A204.1 (cell line): ENCODE data around the gene RAD51B.

Source experiments
- FAIRE-seq: peaks from 2 replicates; lab custom pipeline; 2012; peaks lifted over from hg19 to GRCh38; lab: Jason Lieb, UNC

RAD51B gene

DNA sequence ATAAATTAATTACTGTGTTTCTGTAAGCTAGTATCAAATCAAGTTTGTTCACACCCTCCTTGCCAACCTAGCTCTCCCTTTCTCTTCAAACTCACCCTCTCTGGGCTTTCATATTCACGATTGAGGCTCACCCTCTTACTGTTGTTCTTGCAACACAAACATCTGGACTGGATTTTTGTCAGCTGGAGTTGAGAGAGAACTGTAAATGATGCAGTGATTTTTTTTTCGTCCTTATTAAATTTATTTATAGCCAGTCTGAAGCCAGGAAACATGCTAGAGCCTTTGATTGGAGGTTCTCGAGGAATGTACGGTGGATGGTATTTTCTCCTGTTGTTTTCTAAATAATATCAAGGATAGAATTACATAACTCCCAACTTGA lies 488.2 kb downstream of the RAD51B start:
- FAIRE-seq = no peak

DNA sequence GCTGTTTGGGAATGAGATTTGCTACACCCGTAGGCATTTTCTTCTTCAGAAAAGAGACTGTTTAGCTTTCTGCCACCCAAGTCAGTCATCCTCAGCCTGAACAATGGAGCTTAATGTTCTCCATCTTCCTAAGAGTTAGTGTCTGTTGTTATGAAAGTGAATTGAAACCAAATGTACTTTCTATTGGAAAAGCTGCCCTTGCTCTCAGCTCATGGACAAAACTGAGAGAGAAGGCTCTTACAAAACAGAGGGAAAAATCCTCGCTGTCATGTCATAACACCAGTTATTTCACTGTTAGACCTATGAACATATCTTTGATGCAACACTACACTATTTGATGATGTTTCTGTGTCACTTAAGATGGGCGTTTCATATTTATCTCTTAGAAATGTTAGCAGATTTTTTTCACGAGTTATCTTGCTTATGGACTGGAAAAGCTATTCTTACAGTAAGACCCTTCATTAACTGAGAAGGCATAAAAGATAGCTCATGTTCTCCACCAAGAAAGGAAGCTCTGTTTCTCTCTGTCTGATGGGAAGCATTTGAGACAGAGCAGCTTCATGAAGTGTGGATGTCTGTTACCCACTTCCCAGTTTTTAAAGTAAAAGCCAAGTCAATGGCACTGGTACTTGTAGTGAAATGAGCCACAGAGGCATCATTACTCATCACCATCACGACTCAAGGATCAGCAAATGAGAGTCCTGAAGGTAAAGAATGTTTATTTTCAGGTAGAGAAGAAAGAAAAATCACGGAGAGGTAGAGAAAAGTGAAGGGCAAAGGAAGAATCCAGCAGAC lies 489.3 kb downstream of the RAD51B start:
- FAIRE-seq = no peak

DNA sequence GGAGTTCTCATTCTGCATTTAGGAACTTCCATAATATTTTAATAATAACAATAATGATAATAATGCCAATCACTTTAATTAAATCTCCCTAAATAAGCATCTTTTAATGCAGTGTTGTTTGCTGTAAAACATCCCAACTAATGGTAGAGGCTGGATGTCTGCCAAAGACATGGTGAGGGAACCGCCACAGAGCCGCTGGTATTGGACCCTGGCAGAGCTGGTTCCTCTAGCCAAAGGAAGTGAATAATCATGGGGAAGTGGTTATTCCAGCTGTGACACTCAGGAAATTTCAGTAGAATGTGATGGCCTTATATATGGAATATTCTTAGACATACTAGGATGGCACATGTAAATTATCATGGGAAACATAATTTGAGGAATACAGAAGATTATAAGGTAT lies 490.0 kb downstream of the RAD51B start:
- FAIRE-seq = no peak

DNA sequence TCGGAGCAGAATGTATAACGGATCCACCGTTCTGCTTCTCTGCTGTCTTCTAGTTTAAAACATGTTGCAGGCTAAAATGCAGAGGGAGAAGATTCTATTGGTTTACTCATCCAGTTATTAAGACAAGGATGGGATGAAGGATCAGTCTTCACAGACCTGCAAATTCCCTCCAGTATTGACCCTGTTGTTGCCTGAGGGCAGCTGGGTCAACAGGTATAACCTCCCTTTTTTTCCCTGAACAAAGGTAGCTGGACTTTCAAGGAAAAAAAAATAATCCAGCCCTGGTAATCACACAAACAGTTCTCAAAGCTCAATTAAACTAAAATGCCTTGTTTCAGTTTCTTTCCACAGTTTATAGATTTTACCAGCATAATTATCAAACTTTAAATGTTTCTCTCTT lies 492.7 kb downstream of the RAD51B start:
- FAIRE-seq = no peak

DNA sequence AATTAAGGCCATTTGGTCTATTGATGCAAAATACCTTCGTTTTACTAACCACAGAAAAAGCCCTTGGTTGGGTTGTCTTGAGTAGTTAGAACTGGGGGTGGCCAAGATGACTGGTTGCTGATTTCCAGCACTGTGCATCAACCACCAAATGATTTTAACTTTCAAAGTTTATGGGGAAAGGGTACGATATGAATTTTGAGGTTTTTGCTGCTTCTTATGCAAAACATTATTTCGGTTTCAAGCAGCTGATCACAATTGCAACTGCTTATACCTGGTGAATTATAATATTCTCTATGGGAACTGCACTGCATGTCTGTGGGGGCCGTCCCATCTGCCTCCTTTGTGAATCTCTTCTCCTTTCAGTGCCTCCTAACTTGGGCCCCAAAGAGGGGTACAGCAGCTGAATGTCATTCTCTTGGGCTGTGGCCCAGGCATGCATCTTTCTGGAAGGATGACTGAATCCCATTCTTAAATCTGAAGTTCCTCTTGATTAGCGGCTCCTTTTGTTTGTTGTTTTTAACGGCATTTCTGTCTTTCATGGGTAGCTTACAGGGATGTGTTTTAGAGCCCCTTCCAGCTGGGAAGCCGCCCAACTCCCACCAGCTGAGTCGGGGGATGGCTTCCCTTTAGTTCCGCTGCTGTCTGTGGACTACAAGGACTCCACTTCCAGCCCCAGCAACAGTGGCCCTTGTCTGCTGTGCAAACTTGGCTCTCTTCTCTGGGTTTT lies 493.5 kb downstream of the RAD51B start:
- FAIRE-seq = no peak

DNA sequence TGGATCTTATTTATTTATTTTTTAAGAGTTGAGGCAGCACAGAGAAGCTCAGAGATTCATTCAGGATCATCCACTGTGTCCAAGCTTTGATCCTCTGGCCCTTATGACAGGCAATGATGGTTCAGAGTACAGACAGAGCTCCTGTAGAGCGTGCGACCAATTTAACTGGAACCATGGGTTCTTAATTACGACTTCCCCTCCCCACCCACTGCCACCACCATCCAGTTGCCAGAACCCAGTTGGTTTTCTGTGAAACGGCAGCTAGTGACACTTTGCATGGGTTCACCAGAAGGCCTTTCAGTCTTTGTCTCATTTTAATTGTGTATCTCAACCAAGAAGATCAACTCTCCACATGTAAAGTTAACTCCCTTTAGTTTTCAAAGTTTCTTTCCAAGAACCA lies 495.1 kb downstream of the RAD51B start:
- no peak for FAIRE-seq

DNA sequence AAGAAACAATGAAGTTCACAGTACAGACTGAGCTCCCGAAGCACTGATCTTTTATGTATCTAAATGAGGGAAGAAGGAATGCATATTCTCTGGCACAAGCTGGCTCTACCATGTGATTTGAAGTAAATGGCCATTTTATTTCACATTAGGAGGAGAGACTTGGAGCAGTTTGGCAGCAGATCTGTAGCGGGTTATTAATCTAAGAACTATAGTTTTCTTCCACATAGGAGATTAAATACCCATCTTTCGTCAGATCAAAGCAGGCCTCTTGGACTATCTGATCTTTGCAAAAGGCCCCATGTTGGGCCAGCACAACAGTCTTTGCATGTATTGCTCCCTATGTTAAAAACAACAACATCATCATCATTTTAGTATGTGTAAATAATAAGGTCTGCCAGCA lies 495.5 kb downstream of the RAD51B start:
- FAIRE-seq = no peak

DNA sequence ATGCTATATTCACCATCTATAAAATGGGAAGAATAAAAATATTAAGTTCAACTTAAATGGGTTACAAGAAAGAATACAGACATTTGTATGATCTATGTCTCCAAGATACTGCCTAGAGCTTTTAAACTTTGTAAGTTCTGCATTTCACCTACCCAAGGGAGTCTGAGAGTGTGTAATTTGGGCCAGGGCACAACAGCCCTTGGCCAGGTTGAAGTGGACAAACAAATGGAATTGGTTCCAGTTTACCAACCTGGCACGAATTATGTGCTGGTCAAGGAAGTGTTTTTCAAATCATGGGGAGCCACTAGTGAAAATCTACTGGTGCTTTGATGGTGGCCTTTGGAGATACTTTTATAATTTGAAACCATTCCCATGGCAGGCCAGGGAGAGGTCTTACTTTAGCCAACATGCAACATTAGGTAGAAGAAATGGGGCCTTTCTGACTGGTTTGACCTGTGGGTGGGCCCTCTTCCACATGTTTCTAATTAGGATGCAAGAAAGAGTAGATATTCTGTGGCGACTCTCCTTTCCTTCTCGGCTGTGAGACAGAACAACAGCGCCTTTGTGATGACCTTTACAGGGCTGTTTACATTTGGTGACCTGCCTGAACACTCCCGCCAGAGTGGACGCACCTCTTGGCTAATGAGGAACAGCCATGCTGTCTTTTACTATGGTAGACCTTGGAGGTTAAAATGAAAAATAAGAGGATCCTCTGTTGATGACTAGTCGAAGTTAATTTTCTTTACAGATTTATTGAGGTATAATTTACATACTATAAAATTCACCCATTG lies 496.7 kb downstream of the RAD51B start:
- FAIRE-seq = no peak

DNA sequence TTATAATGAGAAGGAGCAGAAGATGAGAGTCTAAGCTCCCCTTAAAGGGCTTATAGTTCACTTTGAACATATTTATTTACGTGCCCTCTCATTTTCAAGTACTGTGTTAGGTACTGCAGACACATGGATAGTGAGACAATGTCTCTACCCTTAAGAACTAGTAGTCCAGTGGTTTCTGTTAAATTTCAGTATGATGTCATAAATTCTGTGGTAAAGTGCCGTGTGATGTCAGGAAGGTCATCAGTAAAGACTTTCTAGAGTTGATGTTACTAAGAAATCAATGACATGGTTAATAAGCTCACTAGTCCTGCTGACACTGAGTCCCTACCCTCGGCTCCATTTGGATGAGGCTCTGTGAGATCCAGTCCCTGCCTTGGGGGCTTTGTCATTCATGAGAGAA lies 497.7 kb downstream of the RAD51B start:
- no peak for FAIRE-seq

DNA sequence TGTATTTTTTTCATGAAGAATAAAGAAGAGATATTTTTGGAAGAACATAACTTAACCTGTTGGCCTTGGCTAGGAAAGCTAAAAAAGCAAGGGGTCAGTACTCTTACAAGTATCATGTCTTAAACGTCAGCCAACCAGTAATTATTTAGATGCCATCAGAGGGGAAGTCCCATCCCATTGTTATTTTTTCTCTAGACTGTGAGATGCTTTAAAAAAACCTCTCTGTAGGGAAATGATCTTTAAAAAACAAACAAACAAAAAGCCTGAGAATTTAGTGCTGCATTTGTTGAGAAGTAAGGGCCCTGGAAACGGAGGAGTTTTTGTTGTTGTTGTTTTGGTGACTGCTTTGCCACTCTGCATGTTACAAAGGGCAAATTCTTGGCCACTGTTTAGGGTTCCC lies 499.2 kb downstream of the RAD51B start:
- FAIRE-seq = no peak

DNA sequence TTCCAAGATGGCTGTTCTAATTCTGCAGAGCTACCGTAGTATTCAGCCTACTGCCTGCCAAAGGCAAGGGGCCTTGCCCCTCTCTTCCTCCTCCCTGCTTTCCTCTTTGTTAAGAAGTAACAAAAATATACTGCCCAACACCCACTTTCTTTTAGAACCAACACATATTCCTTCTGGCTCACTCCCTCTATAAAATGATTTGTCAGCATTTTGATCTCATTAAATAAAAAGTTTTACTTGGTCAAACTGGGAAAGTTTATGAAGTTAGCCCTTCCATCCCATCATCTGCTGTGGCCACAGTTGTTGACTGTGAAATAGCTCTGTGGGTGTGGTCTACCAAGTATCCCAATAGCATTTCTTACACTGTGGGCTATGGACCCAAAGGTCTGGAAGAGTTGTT lies 500.9 kb downstream of the RAD51B start:
- FAIRE-seq = no peak

DNA sequence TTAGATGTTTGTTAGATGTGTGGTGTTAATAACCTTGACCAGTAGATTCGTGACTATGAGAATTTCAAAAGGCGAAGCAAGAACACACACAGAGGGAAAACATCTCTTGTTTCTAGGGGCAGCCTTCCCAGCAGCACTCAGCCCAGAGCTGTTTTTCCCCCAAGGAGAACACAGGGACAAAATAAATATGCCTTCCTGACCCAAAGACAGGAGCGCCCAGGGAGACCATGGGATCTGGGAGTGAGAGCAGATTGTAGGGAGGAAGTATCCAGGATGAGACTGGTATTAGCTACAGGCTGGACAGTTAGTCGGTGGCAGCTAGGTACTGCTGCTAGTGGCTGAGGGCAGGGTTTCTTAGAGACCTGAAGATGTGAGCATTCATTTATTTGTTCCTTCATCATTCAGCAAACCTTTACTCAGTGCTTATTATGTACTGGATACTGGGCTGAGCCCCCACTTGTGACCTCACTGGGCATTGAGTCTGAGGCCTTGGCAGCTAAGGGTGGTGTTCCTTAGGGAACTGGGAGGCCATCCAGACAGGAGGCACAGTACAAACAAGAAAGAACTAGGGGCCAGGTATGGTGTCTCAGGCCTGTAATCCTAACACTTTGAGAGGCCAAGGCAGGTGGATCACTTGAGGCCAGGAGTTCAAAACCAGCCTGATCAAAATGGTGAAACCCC lies 503.5 kb downstream of the RAD51B start:
- FAIRE-seq = no peak

DNA sequence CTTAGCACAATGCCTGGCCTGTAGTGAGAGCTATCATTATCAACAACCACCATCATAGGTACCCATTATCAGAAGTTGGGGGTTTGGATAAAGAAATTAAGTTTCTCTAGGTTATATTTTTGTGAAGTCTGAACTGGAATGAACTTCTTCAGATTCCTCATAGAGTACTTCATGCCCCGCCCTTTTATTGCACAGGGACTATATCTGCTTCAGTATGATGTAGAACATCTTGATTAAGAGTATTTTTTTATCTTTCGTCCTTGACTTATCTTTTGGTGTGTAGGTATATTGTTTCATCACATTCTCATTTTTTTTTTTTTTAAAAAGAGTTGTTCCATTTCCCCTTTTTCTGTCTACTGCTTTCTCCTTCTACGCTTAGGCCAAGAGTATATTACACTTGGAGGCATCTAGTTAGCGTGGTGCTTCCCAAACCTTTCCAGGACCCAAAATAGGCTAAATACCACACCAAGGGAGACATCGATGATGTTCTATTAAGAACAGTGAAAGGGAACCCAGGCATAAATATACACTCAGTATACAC lies 505.8 kb downstream of the RAD51B start:
- FAIRE-seq = no peak

DNA sequence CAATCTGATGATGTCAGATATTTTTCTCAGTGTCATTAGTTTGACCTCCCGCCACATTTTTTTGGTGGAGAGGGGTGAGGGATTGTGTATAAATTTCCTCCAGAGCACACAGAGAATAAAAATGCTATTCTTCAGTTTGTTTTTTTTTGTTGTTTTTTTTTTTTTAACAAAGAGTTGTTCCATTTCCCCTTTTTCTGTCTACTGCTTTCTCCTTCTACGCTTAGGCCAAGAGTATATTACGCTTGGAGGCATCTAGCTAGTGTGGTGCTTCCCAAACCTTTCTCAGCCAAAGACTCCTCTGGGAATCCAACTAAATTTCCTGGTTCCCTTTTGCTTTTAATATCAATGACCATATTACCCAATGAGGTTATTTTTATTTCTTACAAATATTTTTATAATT lies 507.7 kb downstream of the RAD51B start:
- no peak for FAIRE-seq

DNA sequence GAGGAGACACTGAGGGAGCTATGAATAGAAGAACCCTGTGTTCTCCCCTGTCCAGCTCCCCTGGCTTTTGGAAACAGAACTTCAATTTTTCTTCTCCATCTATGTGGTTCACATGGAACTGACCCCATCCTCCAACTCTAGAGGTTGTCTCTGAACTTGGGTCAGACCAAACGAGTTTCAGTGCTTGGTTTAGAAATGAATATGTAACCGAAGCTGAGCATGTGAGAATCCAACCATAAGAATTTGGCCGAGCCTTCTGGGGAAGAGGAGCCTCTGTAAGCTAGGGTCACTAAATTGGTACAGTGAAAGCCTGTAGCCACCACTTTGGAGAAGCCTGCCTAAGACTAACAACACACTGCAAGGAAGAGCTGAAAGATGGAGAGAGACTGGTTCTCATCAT lies 508.9 kb downstream of the RAD51B start:
- FAIRE-seq = no peak

DNA sequence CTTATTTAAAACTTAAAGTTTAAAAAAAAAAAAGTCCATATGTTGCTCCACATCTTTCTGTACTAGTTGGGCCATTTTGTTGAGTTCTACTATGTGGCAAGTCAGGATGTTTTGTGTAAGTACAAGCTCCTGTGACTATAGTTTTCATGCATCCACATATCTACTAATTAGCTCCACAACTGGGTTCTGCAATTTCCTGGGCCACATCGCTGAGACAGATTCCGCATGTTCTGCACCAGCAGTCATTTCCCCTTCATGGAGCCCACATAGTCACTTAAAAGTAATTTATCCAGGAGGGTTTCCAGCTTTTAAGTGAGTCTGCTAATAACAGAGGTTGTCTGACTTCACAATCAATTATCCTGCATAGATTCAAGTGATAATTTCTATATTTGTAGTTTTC lies 511.8 kb downstream of the RAD51B start:
- FAIRE-seq = no peak

DNA sequence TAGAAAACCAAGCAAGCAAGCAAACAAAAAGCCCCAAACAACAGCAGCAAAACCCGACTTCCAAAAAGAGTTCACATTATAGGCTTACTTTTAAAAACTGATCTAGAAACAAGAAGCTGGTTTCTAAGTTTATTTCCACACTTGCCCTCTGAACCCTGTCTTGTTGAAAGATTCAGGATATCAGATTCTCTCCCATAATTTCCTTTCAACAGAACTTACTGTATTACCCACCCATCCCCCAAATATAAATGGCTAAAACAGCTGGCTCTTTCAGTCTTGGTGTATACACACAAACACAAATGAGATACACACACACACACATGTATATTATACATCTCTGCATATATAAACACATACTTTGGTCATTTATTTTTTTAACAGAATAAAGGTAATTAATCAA lies 512.4 kb downstream of the RAD51B start:
- FAIRE-seq = no peak

DNA sequence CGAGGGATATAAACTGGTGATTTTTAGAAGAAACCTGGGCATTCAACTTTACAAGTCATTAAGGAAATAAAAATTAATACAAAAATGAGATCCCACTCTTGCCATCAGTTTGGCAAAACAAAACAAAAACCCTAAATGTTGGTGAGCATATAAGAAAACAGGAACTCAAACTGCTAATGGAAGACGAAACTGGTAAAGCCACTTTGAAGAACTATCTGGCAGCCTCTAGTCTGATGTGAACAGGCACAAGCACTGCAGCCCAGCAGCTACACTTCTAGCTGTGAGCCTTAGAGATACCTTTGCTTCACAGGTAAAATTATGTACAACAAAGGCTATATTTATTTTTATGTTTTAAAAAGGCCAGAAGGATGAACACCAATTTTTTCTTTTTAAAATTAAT lies 513.7 kb downstream of the RAD51B start:
- FAIRE-seq = no peak

DNA sequence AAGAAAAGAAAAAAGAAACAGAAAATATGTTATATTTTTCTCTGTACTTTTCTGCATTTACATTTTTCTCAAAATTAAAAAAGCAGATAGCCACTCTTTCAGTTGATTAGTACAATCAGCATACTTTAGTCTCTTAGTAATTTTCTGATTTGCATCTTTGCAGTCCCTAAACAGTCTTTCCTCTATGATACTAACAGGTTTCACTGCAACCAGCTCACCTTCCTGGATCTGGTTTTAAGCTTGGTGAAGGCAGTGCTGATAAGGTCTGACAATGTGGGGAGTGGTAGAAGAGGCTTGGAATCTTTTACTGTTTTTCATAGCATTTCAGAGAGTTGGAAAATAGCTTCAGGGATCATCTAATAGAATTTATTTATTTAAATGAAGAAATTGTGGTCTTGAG lies 515.7 kb downstream of the RAD51B start:
- FAIRE-seq = no peak

DNA sequence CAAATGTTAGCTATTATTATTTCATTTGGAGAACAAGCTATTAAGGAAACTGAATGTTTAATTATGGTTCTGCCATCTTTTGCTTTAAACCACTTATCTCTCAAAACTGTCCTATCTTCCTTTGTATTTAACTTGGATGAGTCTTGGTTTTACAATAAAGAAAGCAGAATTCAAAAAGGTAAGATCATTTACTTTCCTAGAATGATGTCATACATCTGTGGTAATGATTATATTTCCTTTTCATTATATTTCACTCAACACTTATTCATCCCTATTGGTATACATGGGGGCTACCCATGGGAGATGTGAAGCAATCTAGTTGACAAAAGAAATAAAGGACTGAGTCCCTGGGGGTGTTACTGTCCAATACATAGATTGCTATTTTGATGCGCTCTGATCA lies 516.6 kb downstream of the RAD51B start:
- no peak for FAIRE-seq

DNA sequence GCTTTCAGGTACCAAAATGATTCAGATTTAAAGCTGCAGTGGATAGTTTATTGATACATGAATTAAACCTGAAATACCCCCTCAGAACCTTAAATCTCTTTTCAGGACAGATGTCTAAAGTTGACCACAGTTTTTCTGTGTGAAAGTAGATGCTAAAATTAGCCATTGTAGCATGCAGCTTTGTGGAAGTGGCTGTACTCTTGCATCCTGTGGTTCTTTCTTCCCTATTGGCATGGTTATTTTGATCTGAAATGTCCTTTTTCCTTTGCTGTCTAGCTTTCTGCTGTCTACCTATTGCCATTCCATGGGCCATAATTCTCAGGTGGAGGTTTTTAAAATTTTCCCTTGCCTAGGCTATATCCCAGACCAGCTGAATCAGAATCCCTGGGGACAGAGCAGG lies 517.7 kb downstream of the RAD51B start:
- FAIRE-seq = no peak

DNA sequence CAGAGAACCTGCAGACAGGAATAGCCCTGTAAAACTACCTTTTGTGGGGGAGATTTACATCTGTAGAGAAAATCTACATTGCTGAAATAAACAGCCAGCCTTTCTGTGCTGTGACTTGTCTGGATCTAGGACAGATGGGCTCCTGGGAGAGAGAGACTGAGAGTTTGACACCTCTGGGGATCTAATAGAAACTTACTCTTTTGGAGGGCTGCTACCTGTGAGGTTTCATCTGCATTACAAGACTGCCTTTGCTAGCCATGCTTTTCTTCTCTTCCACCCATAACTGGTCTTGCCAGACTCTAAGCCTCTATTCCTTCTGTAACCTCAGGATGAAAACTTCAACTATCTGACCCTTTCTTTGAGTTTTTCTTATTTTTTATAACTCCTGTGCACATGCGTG lies 520.7 kb downstream of the RAD51B start:
- no peak for FAIRE-seq
